HEK293 (cell line): ENCODE measurements around the gene ZBED3.

Experiments used
- CTCF ChIA-PET: fragments of 350-600 bp; formaldehyde crosslinking; extraction: SDS; loops from one replicate; lab custom pipeline; 2021; ENCODE audit warnings: antibody characterized with exemption; lab: Yijun Ruan, JAX
- POLR2A ChIA-PET: fragments of 300-600 bp; formaldehyde crosslinking; extraction: SDS; loops from one replicate; lab custom pipeline; 2020; ENCODE audit warnings: antibody characterized with exemption, inconsistent platforms; lab: Yijun Ruan, JAX
- H3K27ac ChIP-seq: fragments of 200-500 bp; sonication (Bioruptor generic); 2 replicates; pipeline ENCODE4 v1.5.1; 2014; ENCODE audit warnings: low read depth, low read length, control low read depth, inconsistent platforms; ENCODE audit errors: extremely low read depth
- H3K36me3 ChIP-seq, 2 experiments: fragments of 200-500 bp in 1 of 2; sonication (Bioruptor generic) in 1 of 2; 1 replicate in 1 of 2; 2 replicates in 1 of 2; pipeline ENCODE4 v1.5.1; 2014 to 2017; ENCODE audit warnings: inconsistent platforms in 2 of 2, low read length in 2 of 2; ENCODE audit not compliant: control insufficient read depth in 2 of 2, insufficient read depth in 1 of 2
- H3K4me1 ChIP-seq: fragments of 200-500 bp; sonication (Bioruptor generic); 2 replicates; pipeline ENCODE4 v1.5.1; 2014; ENCODE audit warnings: mild to moderate bottlenecking, low read length, inconsistent platforms; ENCODE audit not compliant: control insufficient read depth, insufficient read depth
- H3K4me3 ChIP-seq: 2 replicates; pipeline ENCODE4 v1.5.1; 2011; ENCODE audit warnings: low read depth, mild to moderate bottlenecking, control low read depth, low read length, moderate library complexity
- H3K9me3 ChIP-seq: fragments of 200-500 bp; sonication (Bioruptor generic); 2 replicates; pipeline ENCODE4 v1.5.1; 2014; ENCODE audit warnings: low read depth, low read length, inconsistent platforms; ENCODE audit not compliant: control insufficient read depth, insufficient read depth
- ELK4 ChIP-seq: IDR thresholded peaks from 2 replicates; pipeline ENCODE4 v1.6.1; 2011; ENCODE audit warnings: mild to moderate bottlenecking, low read depth, low read length, borderline replicate concordance
- MEIS1 ChIP-seq: sonication (generic); formaldehyde crosslinking; IDR thresholded peaks from 2 replicates; pipeline ENCODE4 v1.8.1; 2022; ENCODE audit warnings: missing genetic modification reagents, mild to moderate bottlenecking, borderline replicate concordance
- REPIN1 ChIP-seq: fragments of 450-650 bp; formaldehyde crosslinking; IDR thresholded peaks from 2 replicates; pipeline ENCODE4 v1.5.1; 2017; ENCODE audit warnings: missing biosample characterization, missing genetic modification characterization, low read depth
- YY1 ChIP-seq: fragments of 450-650 bp; formaldehyde crosslinking; IDR thresholded peaks from 2 replicates; pipeline ENCODE4 v1.5.1; 2018; ENCODE audit warnings: missing biosample characterization, missing genetic modification characterization
- ZBTB20 ChIP-seq: fragments of 450-650 bp; formaldehyde crosslinking; IDR thresholded peaks from 2 replicates; pipeline ENCODE4 v1.5.1; 2016; ENCODE audit warnings: missing biosample characterization, missing genetic modification characterization
- ZIC2 ChIP-seq: fragments of 450-650 bp; formaldehyde crosslinking; IDR thresholded peaks from 2 replicates; pipeline ENCODE4 v1.5.1; 2016; ENCODE audit warnings: missing biosample characterization, missing genetic modification characterization
- ZNF132 ChIP-seq: fragments of 450-650 bp; formaldehyde crosslinking; IDR thresholded peaks from 2 replicates; pipeline ENCODE4 v1.5.1; 2017; ENCODE audit warnings: missing biosample characterization, missing genetic modification characterization, borderline replicate concordance
- ZNF133 ChIP-seq: fragments of 450-650 bp; formaldehyde crosslinking; IDR thresholded peaks from 2 replicates; pipeline ENCODE4 v1.5.1; 2016; ENCODE audit warnings: missing biosample characterization, missing genetic modification characterization
- ZNF140 ChIP-seq: fragments of 450-650 bp; formaldehyde crosslinking; IDR thresholded peaks from 2 replicates; pipeline ENCODE4 v1.5.1; 2016; ENCODE audit warnings: missing biosample characterization, missing genetic modification characterization
- ZNF146 ChIP-seq: fragments of 450-650 bp; formaldehyde crosslinking; IDR thresholded peaks from 2 replicates; pipeline ENCODE4 v1.5.1; 2016; ENCODE audit warnings: missing biosample characterization, missing genetic modification characterization
- ZNF148 ChIP-seq: fragments of 450-650 bp; formaldehyde crosslinking; IDR thresholded peaks from 2 replicates; pipeline ENCODE4 v1.5.0; 2017; ENCODE audit warnings: missing biosample characterization, missing genetic modification characterization, borderline replicate concordance
- ZNF16 ChIP-seq: fragments of 450-650 bp; formaldehyde crosslinking; IDR thresholded peaks from 2 replicates; pipeline ENCODE4 v1.5.1; 2016; ENCODE audit warnings: low read depth, missing biosample characterization, missing genetic modification characterization
- ZNF174 ChIP-seq: fragments of 450-650 bp; formaldehyde crosslinking; IDR thresholded peaks from 2 replicates; pipeline ENCODE4 v1.5.0; 2017; ENCODE audit warnings: missing biosample characterization, mild to moderate bottlenecking, missing genetic modification characterization
- ZNF19 ChIP-seq: fragments of 450-650 bp; formaldehyde crosslinking; IDR thresholded peaks from 2 replicates; pipeline ENCODE4; 2016; ENCODE audit warnings: missing biosample characterization, missing genetic modification characterization, low read depth
- ZNF221 ChIP-seq: fragments of 450-650 bp; formaldehyde crosslinking; IDR thresholded peaks from 2 replicates; pipeline ENCODE4 v1.5.1; 2017; ENCODE audit warnings: missing biosample characterization, missing genetic modification characterization, borderline replicate concordance
- ZNF394 ChIP-seq: fragments of 450-650 bp; formaldehyde crosslinking; IDR thresholded peaks from 2 replicates; pipeline ENCODE4 v1.5.1; 2016; ENCODE audit warnings: missing biosample characterization, missing genetic modification characterization, mild to moderate bottlenecking, moderate library complexity, borderline replicate concordance
- ZNF416 ChIP-seq: fragments of 450-650 bp; formaldehyde crosslinking; IDR thresholded peaks from 2 replicates; pipeline ENCODE4 v1.5.1; 2016; ENCODE audit warnings: missing biosample characterization, missing genetic modification characterization
- ZNF610 ChIP-seq: fragments of 450-650 bp; formaldehyde crosslinking; IDR thresholded peaks from 2 replicates; pipeline ENCODE4 v1.5.1; 2016; ENCODE audit warnings: missing biosample characterization, missing genetic modification characterization, borderline replicate concordance
- ZNF629 ChIP-seq: fragments of 450-650 bp; formaldehyde crosslinking; IDR thresholded peaks from 2 replicates; pipeline ENCODE4 v1.5.1; 2017; ENCODE audit warnings: missing biosample characterization, missing genetic modification characterization
- ZNF654 ChIP-seq: fragments of 450-650 bp; formaldehyde crosslinking; IDR thresholded peaks from 2 replicates; pipeline ENCODE4 v1.5.1; 2016; ENCODE audit warnings: low read depth, missing biosample characterization, missing genetic modification characterization
- TF ChIP-seq, protein P1 (sequence below): fragments of 450-650 bp; formaldehyde crosslinking; IDR thresholded peaks from 2 replicates; pipeline ENCODE4 v1.5.1; 2016; ENCODE audit warnings: missing biosample characterization, missing genetic modification characterization, low read depth

Gene ZBED3

DNA sequence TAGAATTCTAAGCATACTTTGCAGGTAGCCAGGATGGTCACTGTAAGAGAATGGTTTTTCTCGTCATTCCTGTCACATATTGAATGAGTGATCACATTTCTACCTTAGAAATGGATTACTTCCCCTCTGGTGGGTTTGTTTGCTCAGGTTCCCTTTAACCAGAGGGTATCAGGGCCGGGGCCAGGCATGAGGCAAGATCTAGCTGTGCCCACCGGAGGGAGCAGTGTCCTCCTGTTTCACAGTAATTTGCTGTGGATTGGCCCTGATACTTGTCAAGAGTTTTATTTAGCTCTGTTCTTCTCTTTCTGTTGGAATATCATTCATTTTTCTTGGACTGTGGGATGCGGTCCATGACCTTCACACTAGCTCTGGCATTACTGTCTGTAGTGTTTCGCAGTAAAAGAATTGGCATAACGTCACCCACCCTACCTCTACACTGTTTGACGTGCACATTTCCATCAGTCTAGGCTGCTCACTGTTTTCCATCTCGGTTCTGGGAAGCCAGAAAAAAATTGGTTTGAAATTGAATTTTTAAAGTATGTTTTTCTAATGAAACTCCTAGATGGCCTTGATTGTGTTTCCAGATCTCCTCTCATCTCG is 42.4 kb upstream of the ZBED3 start:
- Histone ChIP-seq H3K36me3 (no peaks in the 10 kb centered on the region; a peak in 1 of 3 replicates), H3K9me3 (no peaks in the 10 kb centered on the region), H3K4me3 (no peak overlapping the region), H3K27ac (no peak overlapping the region), H3K4me1 (no peaks in the 10 kb centered on the region)
- ChIA-PET POLR2A (no interaction called here), CTCF (interaction anchor here (0.5 to 2.1 kb wide), 24 partner anchors 11 to 447 kb away, joined by 3 to 11 read pairs (median 3); partner anchors contain the start of gene WDR41)
- TF ChIP-seq ZNF654 (tag by site-specific recombination) = peak; percentile 24
- TF ChIP-seq, protein P1, sequence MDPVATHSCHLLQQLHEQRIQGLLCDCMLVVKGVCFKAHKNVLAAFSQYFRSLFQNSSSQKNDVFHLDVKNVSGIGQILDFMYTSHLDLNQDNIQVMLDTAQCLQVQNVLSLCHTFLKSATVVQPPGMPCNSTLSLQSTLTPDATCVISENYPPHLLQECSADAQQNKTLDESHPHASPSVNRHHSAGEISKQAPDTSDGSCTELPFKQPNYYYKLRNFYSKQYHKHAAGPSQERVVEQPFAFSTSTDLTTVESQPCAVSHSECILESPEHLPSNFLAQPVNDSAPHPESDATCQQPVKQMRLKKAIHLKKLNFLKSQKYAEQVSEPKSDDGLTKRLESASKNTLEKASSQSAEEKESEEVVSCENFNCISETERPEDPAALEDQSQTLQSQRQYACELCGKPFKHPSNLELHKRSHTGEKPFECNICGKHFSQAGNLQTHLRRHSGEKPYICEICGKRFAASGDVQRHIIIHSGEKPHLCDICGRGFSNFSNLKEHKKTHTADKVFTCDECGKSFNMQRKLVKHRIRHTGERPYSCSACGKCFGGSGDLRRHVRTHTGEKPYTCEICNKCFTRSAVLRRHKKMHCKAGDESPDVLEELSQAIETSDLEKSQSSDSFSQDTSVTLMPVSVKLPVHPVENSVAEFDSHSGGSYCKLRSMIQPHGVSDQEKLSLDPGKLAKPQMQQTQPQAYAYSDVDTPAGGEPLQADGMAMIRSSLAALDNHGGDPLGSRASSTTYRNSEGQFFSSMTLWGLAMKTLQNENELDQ (tag by site-specific recombination) = no peak

- TF ChIP-seq ZNF221 (no peak), ZNF132 (tag by site-specific recombination) (no peak)
- POLR2A ChIA-PET = no interaction called here
- H3K36me3 ChIP-seq = no peaks in the 10 kb centered on the region; a peak in 1 of 3 replicates
- H3K27ac ChIP-seq = no peak overlapping the region
- H3K4me1 ChIP-seq = no peaks in the 10 kb centered on the region
- no peaks in the 10 kb centered on the region for H3K9me3 ChIP-seq
- no peak overlapping the region for H3K4me3 ChIP-seq
- CTCF ChIA-PET = interaction anchor here (0.6 to 2.1 kb wide), 16 partner anchors 14 to 1024 kb away, joined by 3 to 11 read pairs (median 3); partner anchors contain the start of gene WDR41
These were observed 41.5 kb upstream of the ZBED3 start for GRCh38 chr5:77128411-77129061.

GRCh38 chr5:77123057-77123456 is 36.0 kb upstream of the ZBED3 start:
- no peak overlapping the region for H3K4me3 ChIP-seq
- H3K4me1 ChIP-seq = no peaks in the 10 kb centered on the region
- CTCF ChIA-PET = interaction anchor here (0.5 to 0.6 kb wide), 3 partner anchors 814 to 1514 kb away, joined by 3 to 4 read pairs (median 3); no protein-coding TSS in a partner anchor
- H3K36me3 ChIP-seq = peaks cover 0 to 17% of the 10 kb centered on the region in 2 experiments; a peak in 2 of 3 replicates
- no peak overlapping the region for H3K27ac ChIP-seq
- POLR2A ChIA-PET = no interaction called here
- H3K9me3 ChIP-seq = no peaks in the 10 kb centered on the region
- TF ChIP-seq ZNF174 (tag by site-specific recombination) (no peak), MEIS1 (CRISPR knock-in tag) (no peak)

GRCh38 chr5:77120706-77121105 is 33.6 kb upstream of the ZBED3 start:
- Histone ChIP-seq H3K4me3 (no peak overlapping the region), H3K36me3 (peaks cover 0 to 17% of the 10 kb centered on the region in 2 experiments; a peak in 2 of 3 replicates)
- ChIA-PET POLR2A (no interaction called here), CTCF (interaction anchor here (0.6 to 1.2 kb wide), 2 partner anchors 10 to 34 kb away, joined by 3 to 4 read pairs; partner anchors contain the start of gene ZBED3)
- TF ChIP-seq ZNF140 (tag by site-specific recombination) = no peak
- no peak for TF ChIP-seq ZNF610
- no peak for TF ChIP-seq ZNF394
- no peak for TF ChIP-seq ZBTB20
- no peak for TF ChIP-seq ZNF133 (tag by site-specific recombination)
- no peak for TF ChIP-seq ZNF146 (tag by site-specific recombination)
- no peak for TF ChIP-seq ZNF16 (tag by site-specific recombination)
- no peak for TF ChIP-seq ELK4
- TF ChIP-seq ZNF19 (tag by site-specific recombination) = no peak
- TF ChIP-seq YY1 (tag by site-specific recombination) = no peak
- TF ChIP-seq ZNF148 (tag by site-specific recombination) = no peak
- no peak for TF ChIP-seq ZNF416 (tag by site-specific recombination)
- no peak for TF ChIP-seq ZNF629 (tag by site-specific recombination)
- TF ChIP-seq ZIC2 (tag by site-specific recombination) = no peak
- no peak for TF ChIP-seq REPIN1 (tag by site-specific recombination)
- TF ChIP-seq, all 188 proteins: peak for 0
- H3K4me1 ChIP-seq = no peaks in the 10 kb centered on the region
- no peaks in the 10 kb centered on the region for H3K9me3 ChIP-seq
- H3K27ac ChIP-seq = no peak overlapping the region
